HPDE6-E6E7 (cell line): ENCODE data around the gene CYP21A2.
"Not testable (repeated sequence)": the region's sequence is repeated elsewhere in the genome, so short reads cannot be mapped to it uniquely, and the experiment has no call there.

Experiments
- DNase-seq: peaks from one replicate; pipeline ENCODE4 v3.0.0; 2011; ENCODE audit warnings: missing footprints; ENCODE audit errors: extremely low spot score

Gene CYP21A2

GRCh38 chr6:32037598-32038524 lies at the start of gene CYP21A2:
TSS of gene CYP21A2 (plus strand) at chr6:32038415. CDS start at chr6:32038423, 8 bp downstream.
- DNase-seq = not testable (repeated sequence)

GRCh38 chr6:31989363-31989762 lies 48.9 kb upstream of the CYP21A2 start:
- not testable (repeated sequence) for DNase-seq

- not testable (repeated sequence) for DNase-seq
Measured at GRCh38 chr6:31994421-31994820, 43.8 kb upstream of the CYP21A2 start.

GRCh38 chr6:31996385-31996784 lies 41.8 kb upstream of the CYP21A2 start:
- DNase-seq = not testable (repeated sequence)

- DNase-seq = not testable (repeated sequence)
Measured at GRCh38 chr6:32002546-32003268, 35.5 kb upstream of the CYP21A2 start.

GRCh38 chr6:32003301-32003700 lies 34.9 kb upstream of the CYP21A2 start:
- not testable (repeated sequence) for DNase-seq

GRCh38 chr6:32004393-32004792 lies 33.8 kb upstream of the CYP21A2 start:
- not testable (repeated sequence) for DNase-seq

GRCh38 chr6:32004864-32005537 lies 33.2 kb upstream of the CYP21A2 start:
- DNase-seq = not testable (repeated sequence)

- DNase-seq = not testable (repeated sequence)
Measured at GRCh38 chr6:32005538-32005880, 32.7 kb upstream of the CYP21A2 start.

GRCh38 chr6:32005991-32006529 lies 32.2 kb upstream of the CYP21A2 start:
- DNase-seq = not testable (repeated sequence)

- DNase-seq = not testable (repeated sequence)
Measured at GRCh38 chr6:32007086-32007485, 31.1 kb upstream of the CYP21A2 start.

GRCh38 chr6:32008037-32008436 lies 30.2 kb upstream of the CYP21A2 start:
- DNase-seq = not testable (repeated sequence)

- not testable (repeated sequence) for DNase-seq
Measured at GRCh38 chr6:32008616-32009015, 29.6 kb upstream of the CYP21A2 start.

- DNase-seq = not testable (repeated sequence)
Measured at GRCh38 chr6:32009537-32009936, 28.7 kb upstream of the CYP21A2 start.

GRCh38 chr6:32010856-32011530 lies 27.2 kb upstream of the CYP21A2 start:
- not testable (repeated sequence) for DNase-seq

- not testable (repeated sequence) for DNase-seq
Measured at GRCh38 chr6:32012941-32013617, 25.1 kb upstream of the CYP21A2 start.

GRCh38 chr6:32013738-32014137 lies 24.5 kb upstream of the CYP21A2 start:
- not testable (repeated sequence) for DNase-seq

- not testable (repeated sequence) for DNase-seq
Measured at GRCh38 chr6:32014547-32014946, 23.7 kb upstream of the CYP21A2 start, which contains the start of gene C4B. TSS of gene C4B (plus strand) at chr6:32014795. CDS start at chr6:32014846, 51 bp downstream.

GRCh38 chr6:32022100-32022499 lies 16.1 kb upstream of the CYP21A2 start:
- not testable (repeated sequence) for DNase-seq

GRCh38 chr6:32028631-32029030 lies 9.6 kb upstream of the CYP21A2 start:
- DNase-seq = not testable (repeated sequence)
